Fibroblast of villous mesenchyme (primary cell): Measurements from ENCODE around the gene TOMM70. TPM values are rescaled to one million over a fixed set of nuclear protein-coding genes. Genes with fewer than 3 reads are reported as not detected.

Source experiments
- DNase-seq: peaks from one replicate; pipeline ENCODE4 v3.0.0-alpha.2; 2010; ENCODE audit warnings: low read depth
- H3K4me3 ChIP-seq: 2 replicates; pipeline ENCODE4 v1.5.1; 2011; ENCODE audit warnings: low read depth, mild to moderate bottlenecking, low read length
- total RNA-seq: library from RNA; depleted of rRNA; stranded (reverse); fragments of >200 nt; gene quantifications from 2 replicates; pipeline ENCODE4 v1.2.3, GENCODE V29; 2012
- TF ChIP-seq, protein P1 (sequence below): IDR thresholded peaks from 2 replicates; pipeline ENCODE4 v1.5.1; 2012; ENCODE audit warnings: low read depth, mild to moderate bottlenecking, low read length; ENCODE audit not compliant: insufficient read depth

Gene TOMM70
- total RNA-seq, 1 donor = 65.2 TPM

GRCh38 chr3:100370756-100371155 is 30.1 kb downstream of the TOMM70 start:
- H3K4me3 ChIP-seq = no peak overlapping the region
- DNase-seq = no peak
- TF ChIP-seq, protein P1, sequence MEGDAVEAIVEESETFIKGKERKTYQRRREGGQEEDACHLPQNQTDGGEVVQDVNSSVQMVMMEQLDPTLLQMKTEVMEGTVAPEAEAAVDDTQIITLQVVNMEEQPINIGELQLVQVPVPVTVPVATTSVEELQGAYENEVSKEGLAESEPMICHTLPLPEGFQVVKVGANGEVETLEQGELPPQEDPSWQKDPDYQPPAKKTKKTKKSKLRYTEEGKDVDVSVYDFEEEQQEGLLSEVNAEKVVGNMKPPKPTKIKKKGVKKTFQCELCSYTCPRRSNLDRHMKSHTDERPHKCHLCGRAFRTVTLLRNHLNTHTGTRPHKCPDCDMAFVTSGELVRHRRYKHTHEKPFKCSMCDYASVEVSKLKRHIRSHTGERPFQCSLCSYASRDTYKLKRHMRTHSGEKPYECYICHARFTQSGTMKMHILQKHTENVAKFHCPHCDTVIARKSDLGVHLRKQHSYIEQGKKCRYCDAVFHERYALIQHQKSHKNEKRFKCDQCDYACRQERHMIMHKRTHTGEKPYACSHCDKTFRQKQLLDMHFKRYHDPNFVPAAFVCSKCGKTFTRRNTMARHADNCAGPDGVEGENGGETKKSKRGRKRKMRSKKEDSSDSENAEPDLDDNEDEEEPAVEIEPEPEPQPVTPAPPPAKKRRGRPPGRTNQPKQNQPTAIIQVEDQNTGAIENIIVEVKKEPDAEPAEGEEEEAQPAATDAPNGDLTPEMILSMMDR = no peak

- TF ChIP-seq, protein P1 = no peak
- no peak for DNase-seq
- no peak overlapping the region for H3K4me3 ChIP-seq
Observed at GRCh38 chr3:100368441-100368840, 32.4 kb downstream of the TOMM70 start.

DNA sequence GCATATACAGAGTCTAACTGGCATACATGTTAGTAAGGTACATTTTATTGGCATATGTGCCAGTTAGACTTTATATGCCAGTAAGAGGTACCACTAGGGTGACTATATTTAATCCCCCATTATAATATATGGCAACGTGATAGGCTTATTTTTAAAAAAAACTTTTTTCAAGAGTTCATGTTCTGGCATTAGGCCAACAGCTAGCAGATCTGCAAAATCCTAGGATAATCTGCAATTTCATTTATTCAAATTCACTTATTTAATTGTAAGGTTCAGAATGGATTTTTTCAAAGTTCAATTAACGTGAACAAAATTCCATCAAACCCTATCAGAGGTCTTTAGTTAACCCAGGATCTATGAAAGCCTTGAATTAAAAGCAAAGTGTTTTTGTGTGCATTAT is 34.5 kb downstream of the TOMM70 start:
- no peak overlapping the region for H3K4me3 ChIP-seq
- DNase-seq = no peak
- TF ChIP-seq, protein P1 = no peak

GRCh38 chr3:100364421-100364820 is 36.5 kb downstream of the TOMM70 start:
- TF ChIP-seq, protein P1 = no peak
- no peak overlapping the region for H3K4me3 ChIP-seq
- DNase-seq = no peak

- no peak for DNase-seq
- H3K4me3 ChIP-seq = no peak overlapping the region
- TF ChIP-seq, protein P1 = no peak
Observed at GRCh38 chr3:100361897-100362296, 39.0 kb downstream of the TOMM70 start.

DNA sequence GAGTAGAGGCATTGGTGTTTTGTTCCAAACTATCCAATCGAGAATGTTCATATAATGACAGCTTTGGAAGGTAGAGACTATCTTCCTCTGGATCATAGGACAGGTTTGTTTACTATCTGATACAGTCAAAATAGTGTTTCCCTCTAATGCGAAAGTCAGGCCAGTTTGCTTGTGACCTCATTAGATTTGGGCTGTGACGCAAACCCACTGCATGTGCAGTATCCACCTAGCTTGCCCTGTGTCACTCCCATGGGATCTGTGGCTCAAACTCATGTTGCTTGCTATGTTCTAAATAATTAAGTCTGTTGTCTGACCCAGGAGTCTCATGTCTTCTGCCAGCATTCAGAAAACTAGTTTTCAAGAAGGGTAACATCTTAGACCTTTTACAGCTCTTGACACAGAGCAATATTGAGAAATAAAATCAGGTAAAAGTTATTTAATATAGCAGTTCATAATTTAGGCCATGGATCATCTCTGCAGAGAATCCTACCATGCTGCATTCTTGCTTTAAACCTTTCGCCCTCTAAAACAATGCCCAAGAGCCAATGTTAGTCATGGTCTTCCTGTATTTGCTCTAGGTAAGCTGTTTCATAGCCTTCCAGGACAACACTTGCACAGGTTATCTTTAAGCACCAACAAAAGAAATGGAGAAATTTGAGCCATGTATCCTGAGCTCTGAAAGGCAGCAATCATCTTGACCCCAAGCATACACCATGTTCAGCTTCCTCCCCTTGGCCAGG is 40.0 kb downstream of the TOMM70 start:
- TF ChIP-seq, protein P1 = no peak
- no peak for DNase-seq
- no peak overlapping the region for H3K4me3 ChIP-seq

DNA sequence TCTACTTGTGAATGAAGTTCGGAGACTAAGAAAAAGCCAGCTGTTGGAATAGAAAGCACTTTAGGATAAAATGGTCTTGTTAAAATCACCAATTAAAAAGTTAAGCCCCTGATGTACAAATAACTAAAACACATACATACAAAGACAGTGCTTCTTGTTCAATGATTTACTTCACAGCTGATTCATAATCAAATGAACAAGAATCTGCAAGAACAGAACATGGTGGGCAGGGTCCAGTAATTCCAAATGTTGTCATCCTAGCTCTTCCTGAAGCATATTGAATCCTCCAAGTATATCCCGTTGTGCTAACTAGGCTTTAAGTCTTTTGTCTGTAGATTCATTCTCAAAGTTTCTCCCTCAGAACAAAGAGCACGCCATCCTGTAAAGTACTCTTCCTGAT is 41.9 kb downstream of the TOMM70 start:
- H3K4me3 ChIP-seq = no peak overlapping the region
- TF ChIP-seq, protein P1 = no peak
- DNase-seq = no peak
